GM19463 (cell line): Measurements from ENCODE around the gene SERINC3.
"Not testable (repeated sequence)": the region's sequence is repeated elsewhere in the genome, so short reads cannot be mapped to it uniquely, and the experiment has no call there.

Experiments used
- ATAC-seq: cut with Tn5 transposase; IDR thresholded peaks from one replicate; pipeline ENCODE4 v1.9.1; 2021; ENCODE audit warnings: mild to moderate bottlenecking, moderate library complexity; ENCODE audit not compliant: unreplicated experiment

SERINC3 gene

DNA sequence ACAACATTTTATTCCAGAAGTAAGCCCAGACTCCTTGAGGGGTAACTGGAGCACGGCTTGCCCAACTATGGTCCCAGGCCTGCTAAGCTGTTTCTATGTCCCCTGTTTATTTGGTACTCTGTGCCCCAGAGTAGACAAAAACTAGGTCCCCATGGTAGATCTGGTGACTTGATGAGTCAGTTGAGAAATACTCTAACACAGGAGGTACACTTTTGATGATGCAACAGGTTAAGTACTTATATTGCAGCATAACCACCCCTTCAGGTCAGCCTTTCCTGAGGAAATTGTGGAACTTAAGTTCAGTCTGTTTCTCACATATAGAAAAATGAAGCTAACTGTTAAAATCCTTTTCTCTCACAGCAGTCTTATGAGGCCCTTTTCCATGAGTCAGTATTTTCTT lies 26.6 kb downstream of the SERINC3 start:
- ATAC-seq, result no peak

DNA sequence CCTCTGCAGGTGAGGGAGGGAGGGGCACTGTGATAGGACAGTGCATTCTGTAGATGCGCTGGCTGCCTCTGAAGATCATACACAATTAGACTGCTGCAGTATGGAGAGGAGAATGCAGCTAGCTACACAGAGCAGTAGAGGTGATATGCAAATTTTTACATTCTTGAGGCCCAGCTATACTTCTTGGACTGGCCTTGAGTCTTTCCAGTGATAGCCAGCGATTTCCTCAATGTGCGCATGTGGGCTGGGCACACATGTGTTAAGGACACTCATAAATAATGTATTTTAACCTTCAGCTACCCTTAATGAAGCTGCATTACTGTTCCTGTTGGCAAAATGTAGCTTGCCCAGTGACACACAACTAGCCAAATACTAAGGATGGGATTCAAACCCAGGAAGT lies 27.2 kb downstream of the SERINC3 start:
- no peak for ATAC-seq

DNA sequence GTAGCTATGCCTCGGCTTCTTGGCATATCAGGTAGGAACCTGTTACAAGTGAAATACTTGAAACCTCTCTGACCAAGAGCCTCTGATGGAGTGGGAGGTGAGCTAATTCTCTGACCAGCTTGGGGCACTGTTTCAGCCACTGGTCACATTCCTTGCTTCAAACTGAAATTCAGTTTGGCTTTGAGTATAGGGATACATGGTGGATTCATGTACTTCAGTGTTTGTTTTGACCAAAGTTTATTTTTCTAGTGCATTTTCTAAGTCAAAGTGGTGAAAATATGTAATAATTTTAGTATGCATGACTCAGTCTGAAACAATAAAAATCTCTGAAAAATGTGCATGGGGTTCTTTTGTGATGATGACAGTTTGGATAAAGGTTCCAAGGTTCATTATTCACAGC lies 27.6 kb downstream of the SERINC3 start:
- ATAC-seq, result no peak

DNA sequence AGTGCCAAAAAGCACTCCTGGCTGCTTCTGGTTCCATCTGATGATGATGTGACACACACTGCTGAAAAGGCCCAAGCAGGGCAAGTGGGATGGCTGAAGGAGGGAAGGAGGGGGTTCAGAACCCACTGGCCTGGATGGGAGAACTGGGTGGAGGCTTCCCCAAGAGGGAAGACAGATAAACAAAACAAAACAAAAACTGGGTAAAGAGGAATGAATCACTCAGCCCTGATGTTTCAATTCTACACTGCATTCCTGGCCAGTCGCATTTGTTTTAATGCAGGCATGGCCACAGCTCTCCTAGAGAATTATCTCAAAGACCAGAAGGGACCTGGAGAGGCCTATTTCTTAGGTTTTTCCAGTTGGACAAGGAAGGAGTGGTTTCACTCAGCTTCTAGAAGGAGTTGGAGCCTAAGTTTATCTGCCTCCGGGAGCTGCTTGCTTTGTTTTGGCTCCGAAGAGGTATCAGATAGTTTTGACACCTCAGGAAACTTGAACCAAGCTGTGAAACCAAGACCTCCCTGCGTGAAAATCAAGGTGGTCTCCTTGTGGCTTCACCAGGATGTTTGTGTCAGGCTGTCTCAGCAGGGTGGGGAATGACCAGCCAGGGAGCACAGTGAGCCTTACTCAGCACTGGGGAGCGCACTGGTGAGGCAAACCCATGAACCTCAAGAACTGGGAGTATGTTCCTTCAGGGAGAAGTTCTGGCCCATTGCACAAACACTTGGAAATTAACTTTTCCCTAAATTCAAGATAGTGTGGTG lies 30.1 kb downstream of the SERINC3 start:
- ATAC-seq, result no peak

DNA sequence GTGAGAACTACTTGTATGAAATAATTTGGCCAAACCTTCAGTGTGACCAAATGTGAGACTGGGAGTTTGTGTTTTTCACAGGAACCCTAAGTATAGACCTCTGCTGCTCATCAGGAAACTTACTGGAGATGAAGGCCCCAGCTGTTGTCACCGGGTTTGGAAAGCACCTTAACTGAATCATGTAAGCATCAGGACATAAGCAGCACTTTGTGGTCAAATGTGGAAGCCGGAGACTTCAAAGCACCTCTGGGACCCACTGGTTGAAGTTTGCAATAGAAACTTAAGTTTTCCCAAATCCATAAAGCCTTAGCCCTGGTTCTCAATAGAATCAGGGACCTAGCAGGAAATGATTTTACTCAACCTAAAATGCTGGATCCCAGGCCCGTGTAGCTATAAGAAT lies 31.9 kb downstream of the SERINC3 start:
- no peak for ATAC-seq

DNA sequence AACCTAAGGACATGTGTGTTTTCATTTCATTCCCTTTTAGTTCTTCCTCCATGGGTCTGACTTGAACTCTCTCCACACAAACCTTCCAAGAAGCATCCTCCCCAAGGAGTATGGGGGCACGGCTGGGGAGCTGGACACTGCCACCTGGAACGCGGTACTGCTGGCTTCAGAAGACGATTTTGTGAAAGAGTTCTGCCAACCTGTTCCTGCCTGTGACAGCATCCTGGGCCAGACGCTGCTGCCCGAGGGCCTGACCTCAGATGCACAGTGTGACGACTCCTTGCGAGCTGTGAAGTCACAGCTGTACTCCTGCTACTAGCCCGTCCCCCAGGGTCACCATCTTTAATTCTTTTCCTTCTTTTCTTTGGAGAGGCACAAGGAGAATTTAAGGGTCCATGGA lies 32.6 kb downstream of the SERINC3 start:
- ATAC-seq, result no peak

DNA sequence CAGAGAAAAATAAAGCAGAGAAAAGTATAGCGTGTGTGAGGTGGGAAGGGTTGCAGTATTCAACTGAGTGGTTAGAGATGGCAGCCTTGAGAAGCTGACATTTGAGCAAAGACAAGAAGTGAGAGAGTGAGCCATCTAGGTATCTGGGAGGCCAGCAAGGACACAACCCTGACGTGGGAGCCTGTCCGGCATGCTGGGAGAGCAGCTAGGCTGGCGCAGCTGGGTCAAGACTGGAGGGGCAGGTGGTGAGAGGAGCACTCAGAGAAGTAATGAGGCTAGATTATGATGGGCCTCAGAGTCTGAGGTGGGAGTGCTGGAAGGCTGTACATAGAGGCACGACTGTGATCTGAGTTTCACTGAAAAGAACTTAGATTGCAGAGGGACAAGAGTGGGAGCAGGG lies 33.3 kb downstream of the SERINC3 start:
- ATAC-seq, result no peak

DNA sequence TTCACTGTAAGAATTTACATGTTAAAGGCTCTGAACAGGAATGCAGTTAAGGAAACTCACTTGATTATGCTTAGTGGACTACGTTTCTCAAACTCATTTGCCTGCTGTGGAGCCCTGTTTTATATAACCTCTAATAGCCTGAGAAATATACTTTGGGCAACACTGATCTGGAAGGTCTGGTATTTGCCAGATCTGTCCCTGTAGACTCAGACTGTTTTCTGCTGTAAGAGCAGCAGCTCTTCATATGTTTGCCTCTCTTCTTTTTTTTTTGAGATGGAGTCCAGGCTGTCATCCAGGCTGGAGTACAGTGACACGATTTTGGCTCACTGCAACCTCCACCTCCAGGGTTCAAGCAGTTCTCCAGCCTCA lies 36.1 kb downstream of the SERINC3 start:
- ATAC-seq, result no peak

DNA sequence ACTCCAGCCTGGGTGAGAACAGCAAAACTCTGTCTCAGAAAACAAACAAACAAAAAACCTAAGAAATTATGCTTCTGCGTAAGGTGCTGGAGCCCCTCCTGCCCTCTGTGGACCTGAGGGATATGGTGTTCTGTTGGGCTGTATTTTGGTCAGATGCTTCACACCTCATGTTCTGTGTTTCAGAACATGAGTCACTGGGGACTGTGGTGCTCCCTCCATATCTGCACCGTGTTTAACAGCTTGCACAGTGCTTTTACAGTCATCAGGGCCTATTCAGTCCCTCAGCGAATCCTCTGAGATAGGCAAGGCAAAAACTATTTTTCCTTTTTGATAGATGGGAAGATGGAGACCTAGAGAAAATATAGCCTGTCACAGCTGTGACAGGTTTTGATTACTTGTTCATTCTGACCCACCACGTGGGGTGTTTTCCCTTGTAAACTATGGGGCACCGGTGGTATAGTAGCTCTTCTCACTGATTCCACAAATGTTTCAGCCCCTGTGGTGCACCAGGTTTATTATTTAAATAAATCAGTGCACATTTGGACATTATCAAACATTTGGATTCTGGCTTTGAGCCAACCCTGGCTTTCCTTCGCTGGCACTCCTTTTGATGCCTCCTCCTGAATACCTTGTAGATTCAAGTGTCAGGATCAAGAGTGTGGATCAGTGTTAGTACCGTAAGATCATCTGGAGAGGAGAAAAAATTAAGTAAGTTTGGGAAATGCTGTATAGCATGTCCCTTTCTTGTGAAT lies 36.6 kb downstream of the SERINC3 start:
- ATAC-seq, result no peak

DNA sequence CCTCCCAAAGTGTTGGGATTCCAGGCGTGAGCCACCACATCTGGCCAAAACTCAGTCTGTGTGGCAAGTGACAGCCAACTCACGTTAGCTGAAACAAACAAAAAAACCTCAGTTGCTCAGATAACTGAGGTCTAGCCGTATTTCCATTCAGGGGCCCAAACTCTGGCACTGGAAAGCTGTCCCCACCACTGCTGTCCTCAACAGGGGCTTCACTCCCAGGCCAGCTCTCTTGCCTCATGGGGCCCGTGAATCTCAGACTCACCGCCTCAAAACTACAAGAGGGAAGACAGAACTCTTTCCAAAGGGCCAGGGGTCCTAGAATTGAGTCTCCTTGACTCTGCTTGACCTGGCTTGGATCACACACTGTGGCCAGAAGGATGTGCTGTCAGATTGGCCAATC lies 38.8 kb downstream of the SERINC3 start:
- ATAC-seq, result no peak

DNA sequence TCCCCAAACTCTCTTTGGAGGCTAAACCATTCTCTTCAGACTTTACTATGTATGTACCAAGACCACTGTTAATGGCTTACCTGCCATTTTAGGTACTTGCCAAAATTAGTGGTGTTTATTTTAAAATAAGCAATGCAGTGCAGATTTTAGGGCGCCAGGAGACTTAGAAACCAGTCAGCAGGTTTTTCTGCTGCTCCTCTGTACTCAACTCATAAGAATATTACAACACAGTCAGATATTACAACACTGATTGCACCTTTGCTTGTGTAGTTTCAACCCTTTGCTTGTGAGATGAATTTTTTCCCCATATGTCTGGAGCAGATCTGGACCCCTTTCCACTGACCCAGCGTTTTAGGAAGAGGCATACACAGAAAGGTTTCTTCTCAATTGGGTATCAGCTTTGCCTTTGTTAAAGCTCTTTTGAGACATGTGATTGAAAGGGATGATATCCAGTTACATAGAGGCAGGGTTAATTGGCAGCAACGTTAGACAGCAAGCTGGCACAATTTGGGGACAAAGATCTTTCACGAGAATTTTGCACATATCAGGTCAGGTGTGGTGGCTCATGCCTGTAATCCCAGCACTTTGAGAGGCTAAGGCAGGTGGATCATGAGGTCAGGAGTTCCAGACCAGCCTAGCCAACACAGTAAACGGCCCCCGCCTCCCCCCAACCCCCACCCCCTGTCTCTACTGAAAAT lies 40.0 kb downstream of the SERINC3 start:
- ATAC-seq, result no peak

DNA sequence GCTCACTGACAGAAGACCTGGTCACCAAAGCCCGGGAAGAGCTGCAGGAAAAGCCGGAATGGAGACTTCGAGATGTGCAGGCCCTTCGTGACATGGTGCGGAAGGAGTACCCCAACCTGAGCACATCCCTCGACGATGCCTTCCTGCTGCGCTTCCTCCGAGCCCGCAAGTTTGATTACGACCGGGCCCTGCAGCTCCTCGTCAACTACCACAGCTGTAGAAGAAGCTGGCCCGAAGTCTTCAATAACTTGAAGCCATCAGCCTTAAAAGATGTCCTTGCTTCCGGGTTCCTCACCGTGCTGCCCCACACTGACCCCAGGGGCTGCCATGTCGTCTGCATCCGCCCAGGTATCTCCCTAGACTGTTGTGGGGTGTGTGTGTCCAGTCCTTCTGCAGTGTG lies 41.8 kb downstream of the SERINC3 start:
- ATAC-seq, result no peak

DNA sequence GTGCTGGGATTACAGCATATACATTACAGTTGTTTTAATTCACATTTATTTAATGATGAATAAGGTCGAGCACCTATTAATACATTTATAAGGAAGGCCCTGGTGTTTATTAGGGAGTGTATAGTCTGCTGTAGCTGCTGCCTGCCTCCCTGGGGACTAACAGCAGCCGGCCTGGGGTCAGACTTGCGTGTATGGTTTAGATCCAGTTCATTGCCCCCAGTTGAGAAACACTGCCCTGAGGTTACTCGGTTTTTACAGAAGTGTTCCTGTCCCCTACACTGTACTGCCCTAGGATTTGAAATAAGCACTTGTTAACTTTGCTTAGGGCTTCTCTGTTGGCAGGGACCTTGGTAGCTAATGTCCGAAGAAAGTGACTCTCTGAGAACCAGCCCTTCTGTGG lies 42.2 kb downstream of the SERINC3 start:
- no peak for ATAC-seq

DNA sequence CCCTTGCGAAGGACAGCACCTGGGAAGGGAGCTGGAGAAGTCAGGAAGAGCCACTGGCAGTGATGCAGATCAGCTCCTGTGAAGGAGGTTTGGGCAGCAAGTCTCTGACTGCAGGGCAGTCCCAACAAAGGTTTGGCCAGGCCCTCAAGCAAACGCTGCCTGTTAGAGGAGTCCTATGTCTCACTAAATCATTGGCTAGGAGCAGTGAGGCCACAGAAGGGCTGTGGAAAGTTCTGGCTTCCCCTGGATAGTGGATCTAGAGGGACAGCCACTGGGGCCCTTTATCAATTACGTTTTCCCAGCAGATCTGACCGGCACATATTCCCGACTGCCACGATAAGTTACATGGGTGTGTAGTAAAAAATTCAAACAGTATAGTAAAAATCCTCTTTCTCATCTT lies 43.7 kb downstream of the SERINC3 start:
- ATAC-seq, result no peak

DNA sequence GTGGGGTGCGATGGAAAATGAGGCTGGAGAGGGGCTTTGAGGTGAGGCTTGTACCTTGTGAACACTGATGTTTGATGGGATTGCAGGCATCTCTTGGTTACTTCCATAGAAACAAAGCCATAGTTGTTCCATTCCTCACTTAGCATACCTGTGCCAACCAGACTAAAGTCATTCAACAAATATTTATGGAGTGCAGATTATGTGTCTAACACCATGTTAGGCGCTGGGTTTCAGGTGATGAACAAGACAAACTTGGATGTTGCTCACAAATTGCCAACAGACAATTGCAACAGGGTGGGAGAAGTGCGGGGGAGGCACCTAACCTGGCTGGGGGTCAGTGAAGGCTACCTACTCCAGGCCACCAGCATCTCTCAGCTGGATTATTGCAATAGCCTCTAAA lies 44.7 kb downstream of the SERINC3 start:
- ATAC-seq, result no peak

DNA sequence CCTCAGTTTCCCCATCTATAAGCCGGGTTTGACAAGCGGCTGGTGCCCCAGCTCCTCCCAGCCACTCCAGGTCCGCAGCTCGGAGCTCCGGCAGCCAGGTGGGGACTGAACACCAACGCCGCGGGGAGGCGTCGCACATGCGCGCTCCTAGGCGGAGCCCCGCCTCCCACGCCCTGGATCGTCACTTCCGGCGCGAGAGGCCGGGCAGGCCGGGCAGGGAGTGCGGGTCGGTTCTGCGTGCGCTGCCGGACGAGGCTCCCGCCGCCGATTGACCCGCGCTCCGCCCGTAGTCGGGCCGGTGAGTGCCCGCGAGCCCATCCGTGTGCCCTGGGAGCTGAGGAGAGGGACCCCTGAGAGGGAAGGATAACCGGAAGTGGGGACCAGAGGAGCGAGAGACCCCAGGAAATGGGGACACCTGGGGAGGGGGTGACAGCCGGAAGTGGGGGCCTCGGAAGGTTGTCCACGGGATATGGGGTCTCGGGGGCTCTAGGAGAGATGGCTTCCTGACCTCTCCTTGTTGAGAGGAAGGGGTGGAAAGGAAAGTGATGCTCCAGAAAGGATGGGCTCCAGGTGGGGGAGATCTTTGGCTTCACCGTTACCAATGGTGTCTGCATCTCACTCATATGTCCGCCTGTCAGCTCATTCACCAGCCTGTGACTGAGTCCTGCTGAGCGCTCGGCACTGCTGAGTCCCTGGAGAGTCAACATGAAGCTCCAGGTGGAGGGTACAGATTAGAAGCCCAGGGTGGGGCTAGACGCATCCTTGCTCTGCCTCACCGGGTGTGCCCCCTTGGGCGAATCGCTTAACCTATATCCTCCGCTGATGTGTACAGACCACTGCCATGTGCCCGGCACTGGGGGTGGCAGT lies 45.9 kb downstream of the SERINC3 start, which contains the start of gene TTPAL:
TTPAL (plus strand) TSS at position 181 of the 867 bp plus-strand sequence. CDS start 4,126 bp downstream, outside the sequence.
- peak; percentile 94 for ATAC-seq

DNA sequence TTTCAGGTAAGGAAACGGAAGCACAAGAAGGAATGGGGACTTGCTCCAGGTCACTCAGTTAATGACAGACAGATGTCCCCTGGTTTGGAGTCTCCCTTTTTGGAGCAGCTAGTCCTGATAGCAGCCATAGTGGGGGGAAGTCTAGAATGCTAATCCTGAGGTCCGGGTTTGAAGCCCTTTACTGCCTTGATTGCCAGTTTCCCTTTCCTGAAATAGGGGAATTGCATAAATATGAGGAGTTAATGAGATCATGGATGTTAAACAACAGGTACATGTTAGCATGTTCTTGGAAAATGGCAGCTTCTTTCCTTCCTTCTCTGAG lies 46.5 kb downstream of the SERINC3 start:
- no peak for ATAC-seq

DNA sequence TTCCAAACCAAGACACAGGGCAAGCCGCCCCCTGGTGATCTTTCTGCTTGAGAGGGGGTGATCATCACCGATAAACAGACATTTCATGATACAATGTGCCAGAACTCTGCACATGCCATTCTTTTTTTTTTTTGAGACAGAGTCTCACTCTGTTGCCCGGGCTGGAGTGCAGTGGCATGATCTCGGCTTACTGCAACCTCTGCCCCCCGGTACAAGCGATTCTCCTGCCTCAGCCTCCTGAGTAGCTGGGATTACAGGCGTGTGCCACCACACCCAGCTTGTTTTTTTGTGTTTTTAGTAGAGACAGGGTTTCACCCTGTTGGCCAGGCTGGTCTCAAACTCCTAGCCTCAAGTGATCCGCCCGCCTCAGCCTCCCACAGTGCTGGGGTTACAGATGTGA lies 49.6 kb downstream of the SERINC3 start:
- ATAC-seq, result not testable (repeated sequence)

DNA sequence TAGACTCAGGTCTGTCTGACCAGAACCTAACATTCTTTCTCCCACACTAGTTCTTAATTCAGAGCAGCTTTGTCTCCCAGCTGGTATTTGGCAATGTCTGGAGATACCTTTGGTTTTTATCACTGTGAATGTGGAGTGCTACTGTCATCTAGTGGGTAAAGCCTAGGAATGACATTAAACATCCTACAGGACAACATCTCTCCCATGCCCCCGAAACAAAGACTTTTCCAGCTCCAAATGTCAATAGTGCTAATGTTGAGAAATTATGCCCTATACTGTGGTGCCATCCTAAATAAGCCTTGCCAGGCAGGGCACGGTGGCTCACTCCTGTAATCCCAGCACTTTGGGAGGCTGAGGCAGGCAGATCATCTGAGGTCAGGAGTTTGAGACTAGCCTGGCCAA lies 50.4 kb downstream of the SERINC3 start:
- ATAC-seq, result no peak

DNA sequence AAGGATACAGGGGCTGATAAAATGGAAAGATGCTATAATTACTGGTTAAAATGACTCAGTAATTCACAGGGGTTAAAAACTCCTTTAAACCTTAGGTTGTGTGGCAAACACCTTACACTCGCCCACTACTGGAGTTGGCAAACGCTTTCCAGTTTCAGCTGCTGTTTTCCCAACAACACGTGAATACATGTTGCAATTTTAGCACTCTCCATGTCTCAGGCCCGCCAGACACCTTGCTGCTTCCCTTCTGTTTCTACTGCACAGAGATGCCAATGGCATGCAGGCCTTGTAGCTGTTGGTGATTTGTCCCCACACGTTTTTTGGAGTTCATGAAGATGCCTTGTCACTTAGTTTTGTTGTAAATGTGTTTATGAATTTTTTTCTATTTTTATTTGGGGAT lies 51.5 kb downstream of the SERINC3 start:
- ATAC-seq, result no peak
